ENCODE results near the gene LLPH. TPM values are rescaled to one million over a fixed set of nuclear protein-coding genes. Genes with fewer than 3 reads are reported as not detected.

LLPH gene
- total RNA-seq, 4 donors from 2014 or later: 9.5 to 21.4 (median 12.5) TPM

- Histone ChIP-seq H3K9me3 (no peaks in the 10 kb centered on the region), H3K4me3 (no peak overlapping the region), H3K27me3 (no peaks in the 10 kb centered on the region), H3K36me3 (no peaks in the 10 kb centered on the region), H3K27ac (no peak overlapping the region), H3K4me1 (no peaks in the 10 kb centered on the region)
- intact Hi-C loops (cut with DNase I; ENCODE audit: low total_unique reads) (no loop called here), in situ Hi-C loops (cut with MboI; ENCODE audit: low sequenced_read_pairs in 4 of 4) (no loop called here)
- DNase-seq: no peak
- no peak for ATAC-seq
- TF ChIP-seq POLR2A (IDR thresholded peaks at IDR 0.05): no peak
- TF ChIP-seq CTCF (IDR thresholded peaks at IDR 0.05 in 4 of 5, conservative IDR thresholded peaks at IDR 0.05 in 1 of 5): no peak
Observed at GRCh38 chr12:66066929-66067523, 63.5 kb downstream of the LLPH start.

Other genes starting within 250 kb of the LLPH start
- gene TMBIM4, start 39.2 kb upstream of the LLPH start, total RNA-seq: 100 to 1,000 TPM in 1 of 4 donors, 10 to 100 TPM in 3; 73.5 to 110 (median 80.9) TPM
- 1 to 10 TPM; 4.3 to 7.8 (median 5.4) TPM for gene IRAK3, start 58.5 kb upstream of the LLPH start, total RNA-seq
- gene HELB, start 171.7 kb upstream of the LLPH start, total RNA-seq: 1 to 10 TPM in 2 of 4 donors, under 1 TPM in 2; 0.49 to 1.2 (median 0.82) TPM